GM18951 (cell line): ENCODE data around the gene TMED1.
"Not testable (repeated sequence)": the region's sequence is repeated elsewhere in the genome, so short reads cannot be mapped to it uniquely, and the experiment has no call there.

ENCODE experiments used
- POLR2A ChIP-seq: IDR thresholded peaks from 4 replicates; pipeline ENCODE4 v1.6.1; 2011; ENCODE audit warnings: mild to moderate bottlenecking; ENCODE audit not compliant: insufficient read length, insufficient read depth; ENCODE audit errors: extremely low read depth
- in situ Hi-C: fragments of 300-500 bp; cut with MboI; formaldehyde crosslinking; loops from one replicate; pipeline ENCODE4 v1.12.0; 2022; ENCODE audit warnings: low sequenced_read_pairs, mixed read lengths, inconsistent platforms; ENCODE audit not compliant: unreplicated experiment

The TMED1 gene

DNA sequence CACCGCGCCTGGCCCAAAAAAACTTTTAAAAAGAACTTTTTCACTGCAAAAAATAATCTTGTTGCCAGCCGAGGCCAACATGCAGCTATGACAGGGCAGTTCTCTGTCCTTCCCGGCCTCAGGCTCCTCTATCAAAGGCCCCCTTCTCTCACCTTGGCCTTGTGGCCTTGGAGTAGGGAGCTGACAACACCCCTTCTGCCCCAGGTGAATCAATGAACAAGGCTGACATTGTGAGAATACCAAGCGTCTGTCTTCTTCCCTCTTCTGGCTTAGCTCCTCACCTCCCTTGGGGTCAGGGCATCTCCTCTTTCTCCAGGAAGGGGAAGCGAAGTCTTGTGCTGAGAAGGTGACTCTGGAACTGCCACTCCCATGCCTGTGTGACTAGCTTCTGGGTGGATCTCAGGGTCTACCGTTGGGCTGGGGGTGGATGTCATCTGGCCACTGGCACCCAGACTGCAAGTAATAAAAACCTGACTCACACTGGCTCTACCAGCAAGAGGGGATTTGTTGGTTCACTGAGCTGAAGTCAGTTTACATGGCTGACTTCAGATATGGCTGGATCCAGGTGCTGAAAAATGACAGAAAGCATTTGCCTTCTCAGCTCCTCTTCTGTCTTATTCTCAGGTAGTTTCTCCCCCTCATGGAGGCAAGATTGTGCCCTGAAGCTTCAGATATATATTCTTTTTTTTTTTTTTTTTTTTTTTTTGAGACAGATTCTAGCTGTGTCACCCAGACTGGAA lies 18.5 kb upstream of the TMED1 start:
- in situ Hi-C loops: loop anchor here (10.0 kb wide), 1 partner anchor 140 kb away; the partner anchor contains the start of gene DNM2
- TF ChIP-seq POLR2A: no peak

- in situ Hi-C loops: loop anchor here (10.0 kb wide), 1 partner anchor 138 kb away; the partner anchor contains the start of gene DNM2
- TF ChIP-seq POLR2A: no peak
These were observed 16.9 kb upstream of the TMED1 start for GRCh38 chr19:10852941-10853340.

- TF ChIP-seq POLR2A: no peak
- in situ Hi-C loops: loop anchor here (10.0 kb wide), 1 partner anchor 137 kb away; the partner anchor contains the start of gene DNM2
These were observed 16.2 kb upstream of the TMED1 start for GRCh38 chr19:10852098-10852800.

- no peak for TF ChIP-seq POLR2A
- in situ Hi-C loops: loop anchor here (10.0 kb wide), 1 partner anchor 136 kb away; the partner anchor contains the start of gene DNM2
These were observed 14.6 kb upstream of the TMED1 start for GRCh38 chr19:10850631-10851030.

- TF ChIP-seq POLR2A: no peak
- in situ Hi-C loops: no loop called here
These were observed 12.3 kb upstream of the TMED1 start, which contains the start of gene C19orf38 for GRCh38 chr19:10848230-10848856. TSS of gene C19orf38 (plus strand) at chr19:10848415. CDS start at chr19:10848509, 94 bp downstream.

DNA sequence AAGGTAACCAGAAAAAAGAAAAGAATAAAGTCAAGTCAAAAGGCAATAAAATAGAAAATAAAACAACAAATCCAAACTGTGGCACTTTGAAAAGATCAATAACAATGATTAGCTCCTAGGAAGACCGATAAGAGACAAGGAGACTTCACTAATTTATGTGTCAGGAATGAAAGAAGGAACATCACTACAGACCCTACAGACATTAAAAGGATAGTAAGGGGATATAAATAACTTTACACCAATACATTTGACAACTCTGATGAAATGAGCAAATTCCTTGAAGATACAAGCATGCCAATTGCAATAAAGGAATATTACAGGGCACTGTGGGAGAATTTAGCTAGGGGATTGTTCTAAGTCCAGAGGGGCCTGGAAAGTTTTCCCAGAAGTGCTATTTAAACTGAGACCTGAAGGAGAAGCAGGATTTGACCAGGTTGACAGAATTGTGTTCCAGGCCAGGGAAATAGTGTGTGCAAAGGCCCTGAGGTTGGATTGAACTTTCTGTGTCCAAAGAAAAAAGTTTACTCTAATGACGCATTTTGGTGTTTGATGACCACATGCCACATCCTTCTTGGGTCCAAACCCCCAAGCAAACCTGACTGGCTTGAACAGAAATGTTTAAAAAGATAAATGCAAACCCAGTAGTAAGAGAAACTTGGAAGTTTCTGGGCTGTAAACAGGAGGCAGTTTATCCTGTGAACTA lies 10.6 kb upstream of the TMED1 start:
- TF ChIP-seq POLR2A: no peak
- in situ Hi-C loops: no loop called here

GRCh38 chr19:10842788-10843187 lies 6.8 kb upstream of the TMED1 start:
- TF ChIP-seq POLR2A: no peak
- in situ Hi-C loops: no loop called here

- in situ Hi-C loops: no loop called here
- no peak for TF ChIP-seq POLR2A
These were observed 3.4 kb upstream of the TMED1 start for GRCh38 chr19:10839114-10840050.

DNA sequence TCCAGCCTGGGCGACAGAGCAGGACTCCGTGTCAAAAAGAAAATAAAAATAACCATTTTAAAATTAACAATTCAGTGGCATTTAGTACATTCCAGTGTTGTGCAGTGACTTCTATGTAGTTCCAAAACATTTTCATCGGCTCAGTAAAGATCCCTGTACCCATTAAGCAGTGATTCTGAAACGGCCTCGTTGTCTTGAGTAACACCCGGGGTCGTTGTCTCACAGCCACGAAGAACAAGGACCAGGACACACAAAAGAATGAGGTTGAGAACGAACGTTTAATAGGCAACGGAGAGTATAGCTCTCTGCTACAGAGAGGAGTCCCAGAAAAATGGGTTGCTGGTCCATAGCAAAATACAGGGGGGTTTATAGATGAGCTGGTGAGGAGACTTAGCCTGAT lies 2.4 kb upstream of the TMED1 start:
- in situ Hi-C loops: no loop called here
- TF ChIP-seq POLR2A: no peak

DNA sequence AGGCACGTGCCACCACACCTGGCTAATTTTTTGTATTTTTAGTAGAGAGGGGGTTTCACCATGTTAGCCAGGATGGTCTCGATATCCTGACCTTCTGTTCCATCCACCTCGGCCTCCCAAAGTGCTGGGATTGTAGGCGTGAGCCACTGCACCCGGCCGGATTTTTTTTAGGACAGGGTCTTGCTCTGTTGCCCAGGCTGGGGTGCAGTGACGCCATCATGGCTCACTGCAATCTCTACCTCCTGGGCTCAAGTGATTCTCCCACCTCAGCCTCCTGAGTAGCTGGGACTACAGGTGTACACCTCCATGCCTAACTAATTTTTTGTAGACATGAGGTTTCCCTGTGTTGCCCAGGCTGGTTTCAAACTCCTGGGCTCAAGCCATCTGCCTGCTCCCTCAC lies 1.6 kb upstream of the TMED1 start:
- in situ Hi-C loops: not testable (repeated sequence)

DNA sequence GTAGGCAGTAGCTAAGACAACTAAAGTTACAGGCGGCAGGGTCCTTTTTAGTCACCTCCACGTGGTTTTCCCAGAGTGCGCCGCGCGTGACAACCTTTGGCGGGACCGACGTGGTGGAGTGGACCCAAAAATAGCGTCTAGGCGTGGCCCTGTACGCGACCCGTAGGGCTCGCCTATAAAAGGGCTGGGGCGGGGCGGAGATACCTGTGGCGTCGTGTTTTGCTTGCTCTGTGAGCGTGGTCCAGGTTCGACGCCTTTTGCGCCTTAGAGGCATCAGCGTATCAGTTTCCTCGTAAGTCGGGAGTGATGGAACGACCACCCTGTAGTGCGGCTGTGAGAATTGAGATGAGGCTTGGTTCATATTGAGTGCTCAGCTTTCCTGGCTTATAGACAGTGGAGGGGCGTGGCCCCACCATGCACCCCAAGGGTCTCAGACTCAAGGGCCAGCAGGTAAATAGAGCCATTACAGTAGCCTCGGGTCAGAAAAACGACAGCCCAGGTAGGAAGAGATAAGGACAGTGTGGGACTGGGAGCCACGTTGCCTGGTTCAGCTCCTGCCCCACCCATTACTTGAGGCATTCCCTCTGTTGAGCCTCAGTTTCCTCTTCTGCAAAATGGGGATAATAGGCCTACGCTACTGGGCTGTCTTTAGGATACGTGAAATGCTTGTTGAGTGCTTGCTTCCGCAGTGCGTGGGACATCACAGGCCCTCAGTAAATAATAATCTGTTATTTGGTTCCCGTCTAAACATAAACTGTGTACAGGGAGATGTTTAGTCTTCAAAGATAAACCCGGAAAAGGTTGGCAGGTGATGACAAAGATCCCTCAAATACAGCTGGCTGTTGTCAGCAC lies 693 bp upstream of the TMED1 start:
- in situ Hi-C loops: no loop called here
- no peak for TF ChIP-seq POLR2A

- in situ Hi-C loops: no loop called here
- no peak for TF ChIP-seq POLR2A
These were observed 791 bp downstream of the TMED1 start for GRCh38 chr19:10835089-10835753.
